Measurements from ENCODE around the gene ST8SIA1.

The ST8SIA1 gene

GRCh38 chr12:22250762-22251161 lies 83.7 kb downstream of the ST8SIA1 start:
- DNase-seq (ENCODE audit: extremely low spot score, insufficient read length, low read depth) (no peak), FAIRE-seq (no peak)

- DNase-seq (ENCODE audit: extremely low spot score, insufficient read length, low read depth) (no peak), FAIRE-seq (no peak)
Observed at GRCh38 chr12:22248571-22249115, 85.9 kb downstream of the ST8SIA1 start.

GRCh38 chr12:22248121-22248520 lies 86.4 kb downstream of the ST8SIA1 start:
- FAIRE-seq, result no peak
- no peak for DNase-seq (ENCODE audit: extremely low spot score, insufficient read length, low read depth)

GRCh38 chr12:22246217-22246846 lies 88.2 kb downstream of the ST8SIA1 start:
- FAIRE-seq, result no peak

GRCh38 chr12:22242726-22243125 lies 91.8 kb downstream of the ST8SIA1 start:
- DNase-seq (ENCODE audit: extremely low spot score, insufficient read length, low read depth) (no peak), FAIRE-seq (no peak)

More at GRCh38 chr12:22246217-22246846, 88.2 kb downstream of the ST8SIA1 start:
- DNase-seq (ENCODE audit: extremely low spot score, insufficient read length, low read depth), result no peak

DNA sequence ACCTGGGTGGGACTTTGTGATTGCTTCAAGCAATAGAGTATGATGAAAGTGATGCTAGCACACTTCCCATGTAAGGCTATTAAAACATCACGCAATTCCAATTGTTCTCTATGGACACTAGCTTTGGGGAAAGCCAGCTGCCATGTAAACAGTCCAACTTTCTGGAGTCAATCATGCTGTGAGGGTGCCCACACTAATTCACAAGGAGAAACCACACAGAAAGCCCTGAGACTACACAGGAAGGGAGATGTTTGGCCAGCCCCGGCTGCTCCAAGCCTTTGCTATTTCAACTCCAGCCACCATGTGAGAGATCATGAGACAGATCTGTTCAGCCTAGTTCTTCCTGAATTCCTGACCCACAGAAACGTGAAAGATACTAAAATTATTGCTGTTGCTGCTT lies 96.3 kb downstream of the ST8SIA1 start:
- DNase-seq (ENCODE audit: extremely low spot score, insufficient read length, low read depth) (no peak), FAIRE-seq (no peak)

GRCh38 chr12:22234561-22234960 lies 99.9 kb downstream of the ST8SIA1 start:
- FAIRE-seq, result no peak
- no peak for DNase-seq (ENCODE audit: extremely low spot score, insufficient read length, low read depth)

DNA sequence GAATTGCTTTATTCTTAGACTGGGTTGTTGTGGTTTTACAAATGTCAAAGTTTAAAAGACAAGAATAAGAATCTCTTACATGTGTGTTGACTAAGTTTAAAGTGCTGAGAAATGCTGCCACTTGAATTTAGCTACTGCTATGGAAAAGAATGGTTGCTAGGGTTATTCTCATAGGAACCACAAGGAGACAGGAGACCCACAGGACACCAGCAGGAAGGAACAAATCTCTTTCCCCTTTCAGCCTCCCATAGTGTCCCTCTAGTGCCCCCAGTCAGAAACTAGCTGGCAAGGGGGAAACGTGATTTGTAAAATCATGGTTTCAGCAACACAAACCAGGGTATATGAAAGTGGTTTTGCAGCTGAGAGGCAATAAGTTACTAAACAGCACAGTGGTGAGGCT lies 102.7 kb downstream of the ST8SIA1 start:
- no peak for FAIRE-seq
- DNase-seq (ENCODE audit: extremely low spot score, insufficient read length, low read depth), result no peak

- no peak for FAIRE-seq
- DNase-seq (ENCODE audit: extremely low spot score, insufficient read length, low read depth), result no peak
Observed at GRCh38 chr12:22231078-22231477, 103.4 kb downstream of the ST8SIA1 start.

GRCh38 chr12:22230280-22230794 lies 104.2 kb downstream of the ST8SIA1 start:
- no peak for DNase-seq (ENCODE audit: extremely low spot score, insufficient read length, low read depth)
- no peak for FAIRE-seq

DNA sequence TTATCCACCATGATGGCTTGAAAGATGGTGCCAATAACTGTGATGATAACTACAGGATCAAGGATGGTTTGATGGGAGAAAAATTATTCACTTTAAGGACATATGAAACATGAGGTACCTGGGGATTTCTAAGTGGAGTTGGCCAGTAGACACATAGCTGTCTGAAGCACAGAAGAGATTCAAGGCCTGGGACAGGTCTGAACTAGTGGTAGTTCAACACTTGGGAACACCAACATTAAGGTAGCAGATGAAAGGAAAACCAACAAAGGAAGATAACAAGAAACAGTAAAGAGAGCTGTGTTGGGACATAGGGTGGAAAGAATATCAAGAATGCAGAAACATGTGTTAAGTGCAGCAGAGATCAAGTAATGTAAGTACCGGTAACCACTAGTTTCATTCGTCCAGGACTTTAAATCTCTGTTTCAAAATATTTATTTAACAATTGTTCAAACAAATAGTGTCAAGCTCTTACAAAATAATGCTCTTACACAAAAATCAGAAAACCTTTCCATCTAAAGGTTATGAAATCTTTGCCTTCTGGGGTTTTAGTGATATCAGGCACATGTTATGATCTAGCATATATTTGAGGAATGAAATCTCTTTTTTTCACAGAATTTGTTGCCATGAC lies 104.7 kb downstream of the ST8SIA1 start:
- no peak for DNase-seq (ENCODE audit: extremely low spot score, insufficient read length, low read depth)
- no peak for FAIRE-seq

- no peak for DNase-seq (ENCODE audit: extremely low spot score, insufficient read length, low read depth)
- FAIRE-seq, result no peak
Observed at GRCh38 chr12:22228022-22228875, 106.3 kb downstream of the ST8SIA1 start.

- DNase-seq (ENCODE audit: extremely low spot score, insufficient read length, low read depth) (no peak), FAIRE-seq (no peak)
Observed at GRCh38 chr12:22223356-22223755, 111.2 kb downstream of the ST8SIA1 start.

GRCh38 chr12:22217556-22217955 lies 117.0 kb downstream of the ST8SIA1 start:
- DNase-seq (ENCODE audit: extremely low spot score, insufficient read length, low read depth) (no peak), FAIRE-seq (no peak)

- FAIRE-seq, result no peak
Observed at GRCh38 chr12:22215467-22216253, 118.8 kb downstream of the ST8SIA1 start.

GRCh38 chr12:22211128-22211527 lies 123.4 kb downstream of the ST8SIA1 start:
- FAIRE-seq (no peak), DNase-seq (ENCODE audit: extremely low spot score, insufficient read length, low read depth) (no peak)

More at GRCh38 chr12:22215467-22216253, 118.8 kb downstream of the ST8SIA1 start:
- DNase-seq (ENCODE audit: extremely low spot score, insufficient read length, low read depth), result no peak

GRCh38 chr12:22209422-22209821 lies 125.1 kb downstream of the ST8SIA1 start:
- FAIRE-seq, result no peak
- no peak for DNase-seq (ENCODE audit: extremely low spot score, insufficient read length, low read depth)

GRCh38 chr12:22206111-22206728 lies 128.3 kb downstream of the ST8SIA1 start:
- DNase-seq (ENCODE audit: extremely low spot score, insufficient read length, low read depth), result no peak
- no peak for FAIRE-seq

GRCh38 chr12:22204391-22204790 lies 130.1 kb downstream of the ST8SIA1 start:
- FAIRE-seq, result no peak
- no peak for DNase-seq (ENCODE audit: extremely low spot score, insufficient read length, low read depth)
